GM12878 (cell line): ENCODE measurements around the gene DISP2. TPM values are rescaled to one million over a fixed set of nuclear protein-coding genes. Genes with fewer than 3 reads are reported as not detected.

Source experiments
- ATAC-seq: fragments of 200-7000 bp; cut with Tn5 transposase; 3 replicates; pipeline ENCODE4 v1.9.1; 2020; ENCODE audit warnings: mild to moderate bottlenecking, moderate library complexity
- BruUV-seq: library from RNA; stranded (reverse); fragments of 400-500 nt; replicated peaks from 2 replicates; lab custom pipeline; 2021; lab: Mats Ljungman, UMichigan
- CTCF ChIA-PET: fragments of 300-600 bp; sonication (Branson Sonifier 250); formaldehyde crosslinking; extraction: SDS; loops from one replicate; lab custom pipeline; 2021; ENCODE audit warnings: inconsistent platforms; lab: Yijun Ruan, JAX
- POLR2A ChIA-PET: fragments of 350-600 bp; formaldehyde crosslinking; extraction: SDS; loops from one replicate; lab custom pipeline; 2021; ENCODE audit warnings: inconsistent platforms; lab: Charles Lee
- RAD21 ChIA-PET: fragments of 300-600 bp; sonication (Branson Sonifier 250); formaldehyde crosslinking; loops from one replicate; lab custom pipeline; 2023; ENCODE audit warnings: antibody characterized with exemption; ENCODE audit not compliant: unreplicated experiment; lab: Charles Lee
- SMC1A ChIA-PET: fragments of 300-600 bp; sonication (Branson Sonifier 250); formaldehyde crosslinking; loops from one replicate; lab custom pipeline; 2023; ENCODE audit not compliant: unreplicated experiment, uncharacterized antibody; lab: Charles Lee
- DNase-seq: peaks from one replicate; pipeline ENCODE4 v3.0.0-alpha.2; 2011; ENCODE audit warnings: low read depth, low spot score
- FAIRE-seq: peaks from 3 replicates; lab custom pipeline; 2011; peaks lifted over from hg19 to GRCh38; lab: Jason Lieb, UNC
- H2AFZ ChIP-seq: 2 replicates; pipeline ENCODE4 v1.6.0; 2011; ENCODE audit warnings: low read depth, low read length, control low read depth; ENCODE audit not compliant: control insufficient read depth
- H3K27ac ChIP-seq: 2 replicates; pipeline ENCODE4 v1.5.1; 2011; ENCODE audit warnings: control low read depth; ENCODE audit not compliant: control insufficient read depth, insufficient read depth
- H3K27me3 ChIP-seq, 2 experiments: replicated peaks in 1 of 2; 2 replicates each; pipeline versions ENCODE4 v1.6.0 to v1.6.1; 2011; ENCODE audit warnings: low read length in 1 of 2; ENCODE audit not compliant: control insufficient read depth in 2 of 2, insufficient read depth in 2 of 2
- H3K36me3 ChIP-seq, 2 experiments: 2 replicates each; pipeline ENCODE4 v1.5.1; 2011; ENCODE audit warnings: low read length in 1 of 2; ENCODE audit not compliant: control insufficient read depth in 2 of 2, insufficient read depth in 2 of 2
- H3K4me1 ChIP-seq: 2 replicates; pipeline ENCODE4 v1.6.1; 2011; ENCODE audit warnings: mild to moderate bottlenecking, low read length, moderate library complexity, mixed read lengths; ENCODE audit not compliant: control insufficient read depth, insufficient read depth
- H3K4me2 ChIP-seq: 2 replicates; pipeline ENCODE4 v1.6.0; 2011; ENCODE audit warnings: control low read depth; ENCODE audit not compliant: control insufficient read depth, insufficient read depth
- H3K4me3 ChIP-seq: fragments of 200-600 bp; sonication (generic); 2 replicates; pipeline ENCODE4 v1.5.1; 2016
- H3K79me2 ChIP-seq: 2 replicates; pipeline ENCODE4 v1.6.0; 2011; ENCODE audit warnings: low read length; ENCODE audit not compliant: control insufficient read depth, insufficient read depth
- H3K9ac ChIP-seq: 2 replicates; pipeline ENCODE4 v1.8.0; 2011; ENCODE audit warnings: low read length, control low read depth, mixed read lengths; ENCODE audit not compliant: control insufficient read depth, insufficient read depth
- H3K9me3 ChIP-seq: replicated peaks from 3 replicates; pipeline ENCODE4 v1.5.1; 2011; ENCODE audit warnings: mild to moderate bottlenecking, low read length; ENCODE audit not compliant: control insufficient read depth, insufficient read depth
- H4K20me1 ChIP-seq: 2 replicates; pipeline ENCODE4 v1.6.0; 2011; ENCODE audit not compliant: control insufficient read depth, insufficient read depth
- EGR1 ChIP-seq, 2 experiments: IDR thresholded peaks; 1 replicate in 1 of 2; 2 replicates in 1 of 2; pipeline ENCODE4 v1.6.1; 2011 to 2012; ENCODE audit warnings: low read depth in 2 of 2, low read length in 2 of 2, borderline replicate concordance in 1 of 2, mild to moderate bottlenecking in 1 of 2, moderate library complexity in 1 of 2
- EP300 ChIP-seq, 2 experiments: fragments of 150-350 bp in 1 of 2; IDR thresholded peaks; 2 replicates each; pipeline ENCODE4 v1.6.1; 2011 to 2012; ENCODE audit warnings: low read depth in 2 of 2, low read length in 2 of 2, borderline replicate concordance in 1 of 2, improper control_type of control experiment in 1 of 2, inconsistent platforms in 1 of 2; ENCODE audit not compliant: control insufficient read depth in 1 of 2
- MXI1 ChIP-seq: fragments of 150-350 bp; IDR thresholded peaks from 2 replicates; pipeline ENCODE4 v1.6.1; 2011; ENCODE audit warnings: low read depth, mild to moderate bottlenecking, inconsistent platforms, low read length, improper control_type of control experiment
- MYC ChIP-seq: IDR thresholded peaks from 2 replicates; pipeline ENCODE4 v1.6.1; 2011; ENCODE audit warnings: mild to moderate bottlenecking, low read length, moderate library complexity, inconsistent platforms; ENCODE audit not compliant: insufficient read depth, insufficient replicate concordance, insufficient read length, severe bottlenecking
- NR2C2 ChIP-seq: IDR thresholded peaks from 2 replicates; pipeline ENCODE4 v1.6.1; 2011; ENCODE audit warnings: borderline replicate concordance, low read depth; ENCODE audit not compliant: control insufficient read depth, insufficient read length
- PAX8 ChIP-seq: fragments of 450-650 bp; IDR thresholded peaks from 2 replicates; pipeline ENCODE4 v1.6.1; 2017; ENCODE audit warnings: mild to moderate bottlenecking, moderate library complexity
- RAD21 ChIP-seq: IDR thresholded peaks from 2 replicates; pipeline ENCODE4 v1.6.1; 2011; ENCODE audit warnings: mild to moderate bottlenecking, low read depth, low read length, moderate library complexity; ENCODE audit not compliant: insufficient read depth
- RBBP5 ChIP-seq: fragments of 200-600 bp; sonication (generic); conservative IDR thresholded peaks from 2 replicates; pipeline ENCODE4 v1.6.1; 2016
- SMC3 ChIP-seq: IDR thresholded peaks from 2 replicates; pipeline ENCODE4 v1.6.1; 2011; ENCODE audit warnings: low read length, improper control_type of control experiment, borderline replicate concordance
- SPI1 ChIP-seq: IDR thresholded peaks from 2 replicates; pipeline ENCODE4 v1.6.1; 2011; ENCODE audit warnings: low read depth, mild to moderate bottlenecking, low read length, moderate library complexity, borderline replicate concordance; ENCODE audit not compliant: insufficient read depth
- STAT3 ChIP-seq: IDR thresholded peaks from 2 replicates; pipeline ENCODE4 v1.6.1; 2011; ENCODE audit warnings: low read depth, low read length, improper control_type of control experiment
- YBX1 ChIP-seq: fragments of 450-650 bp; IDR thresholded peaks from 2 replicates; pipeline ENCODE4 v1.6.1; 2016; ENCODE audit warnings: antibody characterized with exemption
- ZSCAN29 ChIP-seq: fragments of 450-650 bp; IDR thresholded peaks from 2 replicates; pipeline ENCODE4 v1.6.1; 2017; ENCODE audit warnings: mild to moderate bottlenecking, moderate library complexity
- WGBS: methylation state at CpG from one replicate; pipeline ENCODE4 v1.1.6; 2016; ENCODE audit warnings: low lambda C conversion rate; ENCODE audit not compliant: insufficient replicate concordance, insufficient coverage; ENCODE audit errors: missing lambda C conversion rate; 5-methylcytosine and 5-hydroxymethylcytosine counted together
- in situ Hi-C: fragments of 300-500 bp; cut with MboI; formaldehyde crosslinking; loops from 9 replicates; pipeline ENCODE4 v1.14.3; 2018; ENCODE audit warnings: mixed read lengths
- intact Hi-C: fragments of 100-400 bp; cut with micrococcal nuclease; formaldehyde crosslinking; loops from one replicate; pipeline ENCODE4 v1.14.2; 2022; ENCODE audit not compliant: unreplicated experiment
- polyA plus RNA-seq, 11 experiments: library from polyadenylated mRNA; depleted of rRNA in 4 of 11; unstranded in 6 of 11; stranded (reverse) in 5 of 11; fragments of >200 nt; fragmentation: Nextera tagmentation in 4 of 11; fragmentation: Illumina TruSeq in 1 of 11; extraction: Ambion mirVana in 4 of 11; extraction: Trizol in 1 of 11; gene quantifications; 1 replicate in 1 of 11; 2 replicates in 10 of 11; pipeline versions ENCODE4 v1.2.1 to v1.2.3, GENCODE V29; 2011 to 2016; ENCODE audit warnings: inconsistent platforms in 2 of 11, missing spikeins in 2 of 11, low read depth in 1 of 11
- total RNA-seq, 4 experiments: library from RNA; depleted of rRNA in 3 of 4; stranded (reverse); fragments of >200 nt in 3 of 4; fragmentation: Illumina TruSeq in 1 of 4; extraction: Trizol in 1 of 4; gene quantifications; 2 replicates each; pipeline versions ENCODE4 v1.2.1 to v1.2.3, GENCODE V29; 2013 to 2021
- TF ChIP-seq, protein P1 (sequence below): fragments of 450-650 bp; IDR thresholded peaks from 2 replicates; pipeline ENCODE4 v1.6.1; 2018; ENCODE audit warnings: mild to moderate bottlenecking, low read depth, moderate library complexity; ENCODE audit not compliant: partially characterized antibody
- TF ChIP-seq, protein P2 (sequence below): fragments of 450-650 bp; IDR thresholded peaks from 2 replicates; pipeline ENCODE4 v1.6.1; 2017; ENCODE audit warnings: mild to moderate bottlenecking, low read depth, inconsistent platforms; ENCODE audit not compliant: poor library complexity, severe bottlenecking

The DISP2 gene
- total and polyA plus RNA-seq, 10 of the 15 experiments (the other 5 are each of a cell fraction or from before 2014, with no cell fraction given) = under 0.01 to 0.20 (median 0.12) TPM; not detected in 7

DNA sequence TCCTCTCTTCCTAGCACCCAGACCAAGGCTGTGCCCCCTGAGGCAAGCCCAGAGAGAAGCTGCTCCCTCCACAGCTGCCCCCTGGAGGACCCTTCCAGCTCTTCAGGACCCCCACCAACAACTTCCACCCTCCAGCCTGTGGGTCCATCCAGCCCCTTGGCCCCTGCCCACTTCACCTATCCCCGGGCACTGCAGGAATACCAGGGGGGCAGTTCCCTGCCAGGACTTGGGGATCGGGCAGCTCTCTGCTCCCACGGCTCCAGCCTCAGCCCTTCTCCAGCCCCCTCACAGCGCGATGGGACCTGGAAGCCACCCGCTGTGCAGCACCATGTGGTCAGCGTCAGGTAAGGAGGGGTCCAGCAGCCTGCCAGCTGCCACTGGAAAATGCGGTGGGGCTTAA lies 5.6 kb downstream of the DISP2 start (continued):
- TF ChIP-seq, protein P1, sequence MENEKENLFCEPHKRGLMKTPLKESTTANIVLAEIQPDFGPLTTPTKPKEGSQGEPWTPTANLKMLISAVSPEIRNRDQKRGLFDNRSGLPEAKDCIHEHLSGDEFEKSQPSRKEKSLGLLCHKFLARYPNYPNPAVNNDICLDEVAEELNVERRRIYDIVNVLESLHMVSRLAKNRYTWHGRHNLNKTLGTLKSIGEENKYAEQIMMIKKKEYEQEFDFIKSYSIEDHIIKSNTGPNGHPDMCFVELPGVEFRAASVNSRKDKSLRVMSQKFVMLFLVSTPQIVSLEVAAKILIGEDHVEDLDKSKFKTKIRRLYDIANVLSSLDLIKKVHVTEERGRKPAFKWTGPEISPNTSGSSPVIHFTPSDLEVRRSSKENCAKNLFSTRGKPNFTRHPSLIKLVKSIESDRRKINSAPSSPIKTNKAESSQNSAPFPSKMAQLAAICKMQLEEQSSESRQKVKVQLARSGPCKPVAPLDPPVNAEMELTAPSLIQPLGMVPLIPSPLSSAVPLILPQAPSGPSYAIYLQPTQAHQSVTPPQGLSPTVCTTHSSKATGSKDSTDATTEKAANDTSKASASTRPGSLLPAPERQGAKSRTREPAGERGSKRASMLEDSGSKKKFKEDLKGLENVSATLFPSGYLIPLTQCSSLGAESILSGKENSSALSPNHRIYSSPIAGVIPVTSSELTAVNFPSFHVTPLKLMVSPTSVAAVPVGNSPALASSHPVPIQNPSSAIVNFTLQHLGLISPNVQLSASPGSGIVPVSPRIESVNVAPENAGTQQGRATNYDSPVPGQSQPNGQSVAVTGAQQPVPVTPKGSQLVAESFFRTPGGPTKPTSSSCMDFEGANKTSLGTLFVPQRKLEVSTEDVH = no peak
- no peak for TF ChIP-seq STAT3

DNA sequence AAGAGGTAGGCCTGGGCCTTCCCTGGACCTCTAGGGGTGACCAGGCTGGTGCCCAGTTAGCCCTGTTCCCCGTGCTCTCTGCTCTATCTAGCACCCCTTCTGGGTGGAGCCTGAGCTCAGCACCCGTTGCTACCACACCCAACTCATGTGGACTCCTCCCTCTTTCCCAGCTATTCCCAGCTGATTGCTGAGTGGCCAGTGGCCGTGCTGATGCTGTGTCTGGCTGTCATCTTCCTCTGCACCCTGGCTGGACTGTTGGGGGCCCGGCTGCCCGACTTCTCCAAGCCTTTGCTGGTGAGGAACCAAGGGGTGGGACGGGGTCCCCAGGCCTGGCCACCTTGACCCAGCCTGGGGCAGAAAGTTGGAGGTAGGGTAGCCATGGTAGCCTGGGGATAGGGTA lies 6.2 kb downstream of the DISP2 start:
- CTCF ChIA-PET = interaction anchor here (1.3 to 3.0 kb wide), 2 partner anchors 24 to 27 kb away, joined by 3 to 15 read pairs; no protein-coding TSS in a partner anchor
- Histone ChIP-seq H3K4me3 (no peak overlapping the region), H3K36me3 (no peaks in the 10 kb centered on the region), H3K9me3 (no peaks in the 10 kb centered on the region), H3K9ac (no peak overlapping the region), H4K20me1 (no peaks in the 10 kb centered on the region), H3K27ac (no peak overlapping the region), H3K79me2 (no peaks in the 10 kb centered on the region), H3K27me3 (peaks cover 0 to 4% of the 10 kb centered on the region in 2 experiments; a peak in 3 of 4 replicates), H3K4me1 (peaks cover 8% of the 10 kb centered on the region), H2AFZ (no peak overlapping the region), H3K4me2 (no peak overlapping the region)
- WGBS = 4% methylated on average over 6 of the region's 6 CpGs
- intact Hi-C loops = no loop called here
- SMC1A ChIA-PET = no interaction called here
- in situ Hi-C loops = no loop called here
- no peak for FAIRE-seq
- RAD21 ChIA-PET = no interaction called here
- BruUV-seq = no TSS peak
- no peak for ATAC-seq
- TF ChIP-seq SPI1 = no peak
- no peak for TF ChIP-seq PAX8
- no peak for TF ChIP-seq NR2C2
- TF ChIP-seq, protein P2, sequence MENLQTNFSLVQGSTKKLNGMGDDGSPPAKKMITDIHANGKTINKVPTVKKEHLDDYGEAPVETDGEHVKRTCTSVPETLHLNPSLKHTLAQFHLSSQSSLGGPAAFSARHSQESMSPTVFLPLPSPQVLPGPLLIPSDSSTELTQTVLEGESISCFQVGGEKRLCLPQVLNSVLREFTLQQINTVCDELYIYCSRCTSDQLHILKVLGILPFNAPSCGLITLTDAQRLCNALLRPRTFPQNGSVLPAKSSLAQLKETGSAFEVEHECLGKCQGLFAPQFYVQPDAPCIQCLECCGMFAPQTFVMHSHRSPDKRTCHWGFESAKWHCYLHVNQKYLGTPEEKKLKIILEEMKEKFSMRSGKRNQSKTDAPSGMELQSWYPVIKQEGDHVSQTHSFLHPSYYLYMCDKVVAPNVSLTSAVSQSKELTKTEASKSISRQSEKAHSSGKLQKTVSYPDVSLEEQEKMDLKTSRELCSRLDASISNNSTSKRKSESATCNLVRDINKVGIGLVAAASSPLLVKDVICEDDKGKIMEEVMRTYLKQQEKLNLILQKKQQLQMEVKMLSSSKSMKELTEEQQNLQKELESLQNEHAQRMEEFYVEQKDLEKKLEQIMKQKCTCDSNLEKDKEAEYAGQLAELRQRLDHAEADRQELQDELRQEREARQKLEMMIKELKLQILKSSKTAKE = no peak
- no peak for TF ChIP-seq ZSCAN29
- no peak for TF ChIP-seq EGR1 (IDR thresholded peaks at IDR 0.05; ENCODE audit: borderline replicate concordance in 1 of 2, low read depth in 2 of 2, low read length in 2 of 2)
- TF ChIP-seq, protein P1 = no peak
- no peak for TF ChIP-seq MXI1
- no peak for TF ChIP-seq YBX1
- no peak for TF ChIP-seq RBBP5
- no peak for TF ChIP-seq EP300 (IDR thresholded peaks at IDR 0.05; ENCODE audit: borderline replicate concordance in 1 of 2, control insufficient read depth in 1 of 2, low read depth in 2 of 2, low read length in 2 of 2)
- TF ChIP-seq MYC = no peak
- TF ChIP-seq RAD21 = no peak
- no peak for TF ChIP-seq SMC3
- TF ChIP-seq, all 136 proteins: peak for 0
- POLR2A ChIA-PET = no interaction called here
- no peak for DNase-seq
